IPS-18c (cell line): ENCODE results near the gene NEUROG3.
A peak's percentile ranks its signal among the peaks of the same experiment; 100 is the strongest.

Source experiments
- H3K4me3 ChIP-seq: 2 replicates; pipeline ENCODE4 v1.7.0; 2013; ENCODE audit warnings: low read depth, mild to moderate bottlenecking, low read length, moderate library complexity; ENCODE audit not compliant: insufficient read depth
- H3K9me3 ChIP-seq: one replicate; pipeline ENCODE4 v1.6.1; 2013; ENCODE audit warnings: mild to moderate bottlenecking, low read length, moderate library complexity; ENCODE audit not compliant: control insufficient read depth, insufficient read depth

Gene NEUROG3

GRCh38 chr10:69576334-69577011 lies 3.3 kb upstream of the NEUROG3 start:
- H3K4me3 ChIP-seq, result no peak overlapping the region; the same call in 1 of the 2 replicates
- H3K9me3 ChIP-seq, result peaks cover 3% of the 10 kb centered on the region

- peaks cover 3% of the 10 kb centered on the region for H3K9me3 ChIP-seq
- peak overlapping the region; percentile 59 for H3K4me3 ChIP-seq
Measured at GRCh38 chr10:69575164-69575722, 2.0 kb upstream of the NEUROG3 start.

- Histone ChIP-seq H3K9me3 (peaks cover 3% of the 10 kb centered on the region), H3K4me3 (peak overlapping the region; percentile 59)
Measured at GRCh38 chr10:69574571-69574978, 1.4 kb upstream of the NEUROG3 start.

- peak overlapping the region; percentile 49 for H3K4me3 ChIP-seq
- H3K9me3 ChIP-seq, result peaks cover 3% of the 10 kb centered on the region
Measured at GRCh38 chr10:69572159-69573055, 815 bp downstream of the NEUROG3 start.

GRCh38 chr10:69571618-69572158 lies 1.5 kb downstream of the NEUROG3 start:
- peak overlapping the region; percentile 49; the same call in 1 of the 2 replicates for H3K4me3 ChIP-seq
- H3K9me3 ChIP-seq, result peaks cover 2% of the 10 kb centered on the region

- Histone ChIP-seq H3K4me3 (peak overlapping the region; percentile 52), H3K9me3 (no peaks in the 10 kb centered on the region)
Measured at GRCh38 chr10:69570050-69570816, 3.0 kb downstream of the NEUROG3 start.

- Histone ChIP-seq H3K9me3 (no peaks in the 10 kb centered on the region), H3K4me3 (peak overlapping the region; percentile 52)
Measured at GRCh38 chr10:69569396-69569934, 3.8 kb downstream of the NEUROG3 start.

- no peaks in the 10 kb centered on the region for H3K9me3 ChIP-seq
- peak overlapping the region; percentile 52 for H3K4me3 ChIP-seq
Measured at GRCh38 chr10:69568472-69569395, 4.5 kb downstream of the NEUROG3 start.

- Histone ChIP-seq H3K9me3 (no peaks in the 10 kb centered on the region), H3K4me3 (no peak overlapping the region)
Measured at GRCh38 chr10:69567920-69568319, 5.3 kb downstream of the NEUROG3 start.

GRCh38 chr10:69562731-69563254 lies 10.4 kb downstream of the NEUROG3 start:
- no peaks in the 10 kb centered on the region for H3K9me3 ChIP-seq

GRCh38 chr10:69559525-69559924 lies 13.7 kb downstream of the NEUROG3 start:
- Histone ChIP-seq H3K4me3 (no peak overlapping the region), H3K9me3 (no peaks in the 10 kb centered on the region)

More at GRCh38 chr10:69562731-69563254, 10.4 kb downstream of the NEUROG3 start:
- H3K4me3 ChIP-seq, result no peak overlapping the region

GRCh38 chr10:69558559-69558958 lies 14.7 kb downstream of the NEUROG3 start:
- Histone ChIP-seq H3K9me3 (no peaks in the 10 kb centered on the region), H3K4me3 (no peak overlapping the region)

- H3K4me3 ChIP-seq, result no peak overlapping the region
- H3K9me3 ChIP-seq, result peaks cover 8% of the 10 kb centered on the region
Measured at GRCh38 chr10:69554611-69555010, 18.6 kb downstream of the NEUROG3 start.

GRCh38 chr10:69553328-69553727 lies 19.9 kb downstream of the NEUROG3 start:
- peaks cover 12% of the 10 kb centered on the region for H3K9me3 ChIP-seq
- H3K4me3 ChIP-seq, result no peak overlapping the region

GRCh38 chr10:69552268-69552667 lies 21.0 kb downstream of the NEUROG3 start:
- H3K9me3 ChIP-seq, result peaks cover 12% of the 10 kb centered on the region

More at GRCh38 chr10:69552268-69552667, 21.0 kb downstream of the NEUROG3 start:
- no peak overlapping the region for H3K4me3 ChIP-seq
